PC-3 (cell line): ENCODE measurements around the gene TRIM42. TPM values are rescaled to one million over a fixed set of nuclear protein-coding genes. Genes with fewer than 3 reads are reported as not detected.

Source experiments
- ATAC-seq: fragments of 200-7000 bp; cut with Tn5 transposase; 2 replicates; pipeline ENCODE4 v1.9.1; 2020; ENCODE audit warnings: mild to moderate bottlenecking, moderate library complexity
- BruUV-seq: library from RNA; stranded (reverse); fragments of 400-500 nt; replicated peaks from 2 replicates; lab custom pipeline; 2021; lab: Mats Ljungman, UMichigan
- CTCF ChIA-PET: fragments of 300-600 bp; sonication (Branson Sonifier 250); formaldehyde crosslinking; loops from one replicate; lab custom pipeline; 2022; ENCODE audit warnings: antibody characterized with exemption; lab: Charles Lee
- POLR2A ChIA-PET: fragments of 300-600 bp; sonication (Branson Sonifier 250); formaldehyde crosslinking; loops from one replicate; lab custom pipeline; 2022; ENCODE audit warnings: antibody characterized with exemption; ENCODE audit not compliant: unreplicated experiment; lab: Charles Lee
- DNase-seq: peaks from one replicate; pipeline ENCODE4 v3.0.0-alpha.2; 2015
- H2AFZ ChIP-seq: fragments of 300-600 bp; sonication (generic); 2 replicates; pipeline ENCODE4 v1.6.0; 2016; ENCODE audit warnings: antibody characterized with exemption, low read length
- H3F3A ChIP-seq: fragments of 300-600 bp; sonication (generic); one replicate; pipeline ENCODE4 v1.6.0; 2017; ENCODE audit warnings: antibody characterized with exemption, low read length, control low read depth, mild to moderate bottlenecking; ENCODE audit not compliant: unreplicated experiment
- H3K27ac ChIP-seq: fragments of 300-600 bp; sonication (generic); 2 replicates; pipeline ENCODE4 v1.5.1; 2016; ENCODE audit warnings: mild to moderate bottlenecking, low read length
- H3K27me3 ChIP-seq: fragments of 300-600 bp; sonication (generic); 2 replicates; pipeline ENCODE4 v1.6.1; 2016; ENCODE audit warnings: low read length, mixed read lengths
- H3K36me3 ChIP-seq: fragments of 300-600 bp; sonication (generic); 2 replicates; pipeline ENCODE4 v1.6.1; 2016; ENCODE audit warnings: low read depth, mixed run types, low read length, mixed read lengths
- H3K4me1 ChIP-seq: fragments of 300-600 bp; sonication (generic); 2 replicates; pipeline ENCODE4 v1.5.1; 2016; ENCODE audit warnings: low read length; ENCODE audit not compliant: insufficient read depth
- H3K4me2 ChIP-seq: fragments of 300-600 bp; sonication (generic); 2 replicates; pipeline ENCODE4 v1.6.0; 2016; ENCODE audit warnings: low read length
- H3K4me3 ChIP-seq: fragments of 300-600 bp; sonication (generic); 2 replicates; pipeline ENCODE4 v1.5.1; 2016; ENCODE audit warnings: mild to moderate bottlenecking, low read length, mixed read lengths
- H3K79me2 ChIP-seq: fragments of 300-600 bp; sonication (generic); 2 replicates; pipeline ENCODE4 v1.6.1; 2017; ENCODE audit warnings: low read length, mixed read lengths
- H3K9ac ChIP-seq: fragments of 300-600 bp; sonication (generic); 2 replicates; pipeline ENCODE4 v1.6.0; 2016; ENCODE audit warnings: mild to moderate bottlenecking, low read length
- H3K9me2 ChIP-seq: fragments of 300-600 bp; sonication (generic); replicated peaks from 2 replicates; pipeline ENCODE4 v1.6.1; 2016; ENCODE audit warnings: mixed run types, low read length, mixed read lengths
- H3K9me3 ChIP-seq: fragments of 300-600 bp; sonication (generic); 2 replicates; pipeline ENCODE4 v1.6.1; 2016; ENCODE audit warnings: low read length, mixed read lengths
- H4K20me1 ChIP-seq: fragments of 300-600 bp; sonication (generic); 2 replicates; pipeline ENCODE4 v1.6.1; 2016; ENCODE audit warnings: low read length, mixed read lengths
- EZH2 ChIP-seq: fragments of 300-600 bp; sonication (generic); IDR thresholded peaks from one replicate; pipeline ENCODE4 v1.6.1; 2017; ENCODE audit warnings: antibody characterized with exemption, mild to moderate bottlenecking, low read length; ENCODE audit not compliant: unreplicated experiment
- EZH2phosphoT487 ChIP-seq: fragments of 300-600 bp; sonication (generic); IDR thresholded peaks from 2 replicates; pipeline ENCODE4 v1.6.1; 2018; ENCODE audit warnings: mild to moderate bottlenecking, antibody characterized with exemption, low read length, borderline replicate concordance
- intact Hi-C: fragments of 100-400 bp; cut with micrococcal nuclease; formaldehyde crosslinking; loops from 2 replicates; pipeline ENCODE4 v1.9.0; 2023
- total RNA-seq: library from RNA; depleted of rRNA; stranded (reverse); fragments of >200 nt; gene quantifications from 2 replicates; pipeline ENCODE4 v1.2.3, GENCODE V29; 2014
- TF ChIP-seq, protein P1 (sequence below): fragments of 300-600 bp; sonication (generic); conservative IDR thresholded peaks from 2 replicates; pipeline ENCODE4 v1.5.1; 2017; ENCODE audit warnings: antibody characterized with exemption, low read depth, mild to moderate bottlenecking, low read length

TRIM42 gene
- total RNA-seq, 1 experiment from 2014 or later, result not detected

DNA sequence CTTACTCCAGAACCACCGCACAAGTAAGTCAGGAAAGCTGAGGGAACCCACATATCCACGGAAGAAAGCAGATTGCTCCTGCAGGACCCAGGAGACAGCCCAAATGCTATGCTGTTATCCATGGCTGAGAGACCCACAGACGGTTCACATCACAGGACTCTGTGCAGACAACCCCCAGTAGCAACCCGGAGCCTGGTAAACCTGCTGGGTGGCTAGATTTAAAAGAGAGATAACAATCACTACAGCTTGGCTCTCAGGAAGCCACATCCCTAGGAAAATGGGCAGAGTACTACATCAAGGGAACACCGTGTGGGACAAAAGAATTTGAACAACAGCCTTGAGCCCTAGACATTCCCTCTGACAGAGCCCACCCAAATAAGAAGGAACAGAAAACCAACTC lies 13.8 kb upstream of the TRIM42 start:
- Histone ChIP-seq H3K4me1 (no peaks in the 10 kb centered on the region), H3K4me2 (no peak overlapping the region), H3K27me3 (no peaks in the 10 kb centered on the region), H3K27ac (no peak overlapping the region), H3K9me3 (no peaks in the 10 kb centered on the region), H3K9me2 (no peaks in the 10 kb centered on the region), H4K20me1 (no peaks in the 10 kb centered on the region), H3K79me2 (no peaks in the 10 kb centered on the region), H3K4me3 (no peak overlapping the region), H3F3A (no peaks in the 10 kb centered on the region), H3K9ac (no peak overlapping the region), H3K36me3 (no peaks in the 10 kb centered on the region), H2AFZ (no peak overlapping the region)
- peak; percentile 1 for DNase-seq
- ATAC-seq, result no peak
- ChIA-PET POLR2A (no interaction called here), CTCF (no interaction called here)
- TF ChIP-seq EZH2, result no peak
- TF ChIP-seq, protein P1, sequence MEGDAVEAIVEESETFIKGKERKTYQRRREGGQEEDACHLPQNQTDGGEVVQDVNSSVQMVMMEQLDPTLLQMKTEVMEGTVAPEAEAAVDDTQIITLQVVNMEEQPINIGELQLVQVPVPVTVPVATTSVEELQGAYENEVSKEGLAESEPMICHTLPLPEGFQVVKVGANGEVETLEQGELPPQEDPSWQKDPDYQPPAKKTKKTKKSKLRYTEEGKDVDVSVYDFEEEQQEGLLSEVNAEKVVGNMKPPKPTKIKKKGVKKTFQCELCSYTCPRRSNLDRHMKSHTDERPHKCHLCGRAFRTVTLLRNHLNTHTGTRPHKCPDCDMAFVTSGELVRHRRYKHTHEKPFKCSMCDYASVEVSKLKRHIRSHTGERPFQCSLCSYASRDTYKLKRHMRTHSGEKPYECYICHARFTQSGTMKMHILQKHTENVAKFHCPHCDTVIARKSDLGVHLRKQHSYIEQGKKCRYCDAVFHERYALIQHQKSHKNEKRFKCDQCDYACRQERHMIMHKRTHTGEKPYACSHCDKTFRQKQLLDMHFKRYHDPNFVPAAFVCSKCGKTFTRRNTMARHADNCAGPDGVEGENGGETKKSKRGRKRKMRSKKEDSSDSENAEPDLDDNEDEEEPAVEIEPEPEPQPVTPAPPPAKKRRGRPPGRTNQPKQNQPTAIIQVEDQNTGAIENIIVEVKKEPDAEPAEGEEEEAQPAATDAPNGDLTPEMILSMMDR, result no peak
- TF ChIP-seq EZH2phosphoT487, result no peak
- no TSS peak for BruUV-seq
- intact Hi-C loops, result no loop called here

DNA sequence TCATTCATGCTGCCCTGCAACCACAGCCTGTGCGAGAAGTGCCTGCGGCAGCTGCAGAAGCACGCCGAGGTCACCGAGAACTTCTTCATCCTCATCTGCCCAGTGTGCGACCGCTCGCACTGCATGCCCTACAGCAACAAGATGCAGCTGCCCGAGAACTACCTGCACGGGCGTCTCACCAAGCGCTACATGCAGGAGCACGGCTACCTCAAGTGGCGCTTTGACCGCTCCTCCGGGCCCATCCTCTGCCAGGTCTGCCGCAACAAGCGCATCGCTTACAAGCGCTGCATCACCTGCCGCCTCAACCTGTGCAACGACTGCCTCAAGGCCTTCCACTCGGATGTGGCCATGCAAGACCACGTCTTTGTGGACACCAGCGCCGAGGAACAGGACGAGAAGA lies 4.7 kb downstream of the TRIM42 start:
- BruUV-seq, result no TSS peak
- CTCF ChIA-PET, result no interaction called here
- no peaks in the 10 kb centered on the region for H3K36me3 ChIP-seq

DNA sequence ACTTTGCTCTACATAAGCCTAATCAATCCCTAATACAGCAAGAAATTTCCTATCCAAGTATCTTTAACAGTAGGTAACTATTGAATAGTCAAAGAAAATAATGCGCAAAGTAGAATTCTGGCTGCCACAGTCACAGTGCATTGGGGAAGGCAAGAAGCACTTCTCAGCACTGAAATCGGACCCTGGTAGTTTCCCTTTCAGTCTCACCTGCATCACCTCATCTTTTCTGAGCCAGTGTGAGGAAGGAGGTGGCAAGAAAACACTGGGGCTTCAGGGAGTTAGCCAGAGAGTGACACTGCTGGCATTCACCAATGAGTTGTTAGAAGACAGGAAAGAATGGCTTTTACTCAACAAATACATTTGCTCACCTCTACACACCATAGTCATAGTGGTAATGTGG lies 8.3 kb downstream of the TRIM42 start:
- CTCF ChIA-PET, result no interaction called here
- no peak overlapping the region for H2AFZ ChIP-seq
- no peaks in the 10 kb centered on the region for H3K9me2 ChIP-seq
- no peak overlapping the region for H3K27ac ChIP-seq
- no peaks in the 10 kb centered on the region for H4K20me1 ChIP-seq
- BruUV-seq, result no TSS peak
- no peak overlapping the region for H3K4me2 ChIP-seq
- no peak overlapping the region for H3K9ac ChIP-seq
- POLR2A ChIA-PET, result no interaction called here
- intact Hi-C loops, result no loop called here
- TF ChIP-seq EZH2phosphoT487 (no peak), EZH2 (no peak)
- TF ChIP-seq, protein P1, result no peak
- no peaks in the 10 kb centered on the region for H3K36me3 ChIP-seq
- no peaks in the 10 kb centered on the region for H3K4me1 ChIP-seq
- no peaks in the 10 kb centered on the region for H3K9me3 ChIP-seq
- H3K4me3 ChIP-seq, result no peak overlapping the region
- no peaks in the 10 kb centered on the region for H3K79me2 ChIP-seq
- H3F3A ChIP-seq, result no peaks in the 10 kb centered on the region
- DNase-seq, result no peak
- ATAC-seq, result no peak
- no peaks in the 10 kb centered on the region for H3K27me3 ChIP-seq

More for the DNA sequence above, 4.7 kb downstream of the TRIM42 start:
- DNase-seq (no peak), ATAC-seq (no peak)
- H3K27ac ChIP-seq, result no peak overlapping the region
- H3K4me3 ChIP-seq, result no peak overlapping the region
- no peaks in the 10 kb centered on the region for H3K4me1 ChIP-seq
- H3K9ac ChIP-seq, result no peak overlapping the region
- no peak overlapping the region for H3K4me2 ChIP-seq
- intact Hi-C loops, result no loop called here
- H3K9me2 ChIP-seq, result no peaks in the 10 kb centered on the region
- no peaks in the 10 kb centered on the region for H3K27me3 ChIP-seq
- TF ChIP-seq, protein P1, result no peak
- TF ChIP-seq EZH2phosphoT487 (no peak), EZH2 (no peak)
- no peaks in the 10 kb centered on the region for H3F3A ChIP-seq
- H3K9me3 ChIP-seq, result no peaks in the 10 kb centered on the region
- no peak overlapping the region for H2AFZ ChIP-seq
- H3K79me2 ChIP-seq, result no peaks in the 10 kb centered on the region
- POLR2A ChIA-PET, result no interaction called here
- H4K20me1 ChIP-seq, result no peaks in the 10 kb centered on the region
